Endothelial cell of umbilical vein (primary cell): ENCODE measurements around the gene KHDRBS1. TPM values are rescaled to one million over a fixed set of nuclear protein-coding genes. Genes with fewer than 3 reads are reported as not detected.
A peak's percentile ranks its signal among the peaks of the same experiment; 100 is the strongest.

Experiments
- BruUV-seq: library from RNA; stranded (reverse); fragments of 400-500 nt; replicated peaks from 2 replicates; lab custom pipeline; 2021; lab: Mats Ljungman, UMichigan
- CTCF ChIA-PET: fragments of 300-600, 350-600 bp; sonication (Branson Sonifier 250); formaldehyde crosslinking; loops from one replicate; lab custom pipeline; 2021; ENCODE audit warnings: antibody characterized with exemption, inconsistent platforms; lab: Charles Lee
- POLR2A ChIA-PET: fragments of 300-600, 350-600 bp; sonication (Branson Sonifier 250); formaldehyde crosslinking; loops from one replicate; lab custom pipeline; 2021; ENCODE audit warnings: antibody characterized with exemption, inconsistent platforms; lab: Charles Lee
- DNase-seq: peaks from one replicate; pipeline ENCODE4 v3.0.0-alpha.2; 2011; ENCODE audit warnings: low read depth, low spot score
- FAIRE-seq: peaks from 2 replicates; lab custom pipeline; 2011; peaks lifted over from hg19 to GRCh38; lab: Jason Lieb, UNC
- H2AFZ ChIP-seq: 2 replicates; pipeline ENCODE4 v1.6.0; 2012; ENCODE audit warnings: low read depth, low read length, control low read depth, inconsistent platforms
- H3K27ac ChIP-seq: 2 replicates; pipeline ENCODE4 v1.5.1; 2011; ENCODE audit warnings: low read depth, mild to moderate bottlenecking, control low read depth, low read length, moderate library complexity; ENCODE audit not compliant: insufficient read depth
- H3K27me3 ChIP-seq, 2 experiments: 2 replicates each; pipeline versions ENCODE4 v1.6.0 to v1.6.1; 2011; ENCODE audit warnings: low read length in 2 of 2, mixed read lengths in 1 of 2; ENCODE audit not compliant: control insufficient read depth in 2 of 2, insufficient read depth in 2 of 2
- H3K36me3 ChIP-seq, 2 experiments: 2 replicates in 1 of 2; 3 replicates in 1 of 2; pipeline ENCODE4 v1.5.1; 2011; ENCODE audit warnings: low read length in 2 of 2, mild to moderate bottlenecking in 1 of 2, moderate library complexity in 1 of 2; ENCODE audit not compliant: control insufficient read depth in 2 of 2, insufficient read depth in 2 of 2; ENCODE audit errors: extremely low read depth in 1 of 2
- H3K4me1 ChIP-seq: 3 replicates; pipeline ENCODE4 v1.5.1; 2011; ENCODE audit warnings: mild to moderate bottlenecking, low read length; ENCODE audit not compliant: control insufficient read depth, insufficient read depth; ENCODE audit errors: extremely low read depth
- H3K4me2 ChIP-seq: 2 replicates; pipeline ENCODE4 v1.6.1; 2011; ENCODE audit warnings: low read length, control low read depth, mixed read lengths; ENCODE audit not compliant: insufficient read depth
- H3K4me3 ChIP-seq, 3 experiments: fragments of 200-600 bp in 1 of 3; sonication (generic), shearing (Covaris generic) in 1 of 3; replicated peaks in 1 of 3; 2 replicates each; pipeline ENCODE4 v1.5.1; 2011 to 2016; ENCODE audit warnings: control low read depth in 3 of 3, low read length in 3 of 3, mild to moderate bottlenecking in 2 of 3, inconsistent platforms in 1 of 3, low read depth in 1 of 3, moderate library complexity in 1 of 3; ENCODE audit not compliant: insufficient read depth in 1 of 3
- H3K79me2 ChIP-seq: 2 replicates; pipeline ENCODE4 v1.6.0; 2012; ENCODE audit warnings: low read length, inconsistent platforms; ENCODE audit not compliant: control insufficient read depth, insufficient read depth
- H3K9ac ChIP-seq: replicated peaks from 2 replicates; pipeline ENCODE3; 2011; ENCODE audit warnings: low read length, control low read depth; ENCODE audit not compliant: insufficient read depth; ENCODE audit errors: extremely low read depth
- H3K9me1 ChIP-seq: replicated peaks from 3 replicates; pipeline ENCODE4 v1.6.0; 2011; ENCODE audit warnings: mild to moderate bottlenecking, low read length; ENCODE audit not compliant: control insufficient read depth, insufficient read depth; ENCODE audit errors: extremely low read depth
- H3K9me3 ChIP-seq: replicated peaks from 2 replicates; pipeline ENCODE4 v1.5.1; 2012; ENCODE audit warnings: low read length, inconsistent platforms; ENCODE audit not compliant: control insufficient read depth, insufficient read depth
- H4K20me1 ChIP-seq: replicated peaks from 2 replicates; pipeline ENCODE3; 2011; ENCODE audit warnings: mild to moderate bottlenecking, low read length; ENCODE audit not compliant: control insufficient read depth, insufficient read depth; ENCODE audit errors: extremely low read depth
- CTCF ChIP-seq, 2 donors: IDR thresholded peaks; 1 replicate in 1 of 2; 2 replicates in 1 of 2; pipeline ENCODE4 v1.5.1; 2011; ENCODE audit warnings: low read length in 2 of 2, mild to moderate bottlenecking in 2 of 2, moderate library complexity in 2 of 2, control low read depth in 1 of 2, inconsistent platforms in 1 of 2, low read depth in 1 of 2; ENCODE audit not compliant: insufficient read depth in 1 of 2; ENCODE audit errors: extremely low read depth in 1 of 2
- EZH2 ChIP-seq: IDR thresholded peaks from 2 replicates; pipeline ENCODE4 v1.6.1; 2012; ENCODE audit warnings: borderline replicate concordance, low read depth, mild to moderate bottlenecking, moderate library complexity, low read length, inconsistent platforms; ENCODE audit not compliant: severe bottlenecking
- FOS ChIP-seq: IDR thresholded peaks from 2 replicates; pipeline ENCODE4 v1.6.1; 2011; ENCODE audit warnings: mild to moderate bottlenecking, low read length, moderate library complexity, borderline replicate concordance; ENCODE audit not compliant: insufficient read depth
- GATA2 ChIP-seq: IDR thresholded peaks from 2 replicates; pipeline ENCODE4 v1.7.0; 2011; ENCODE audit warnings: low read depth, mild to moderate bottlenecking, moderate library complexity, mixed read lengths, low read length; ENCODE audit not compliant: insufficient read length, insufficient read depth
- JUN ChIP-seq: IDR thresholded peaks from 2 replicates; pipeline ENCODE4 v1.6.1; 2011; ENCODE audit warnings: borderline replicate concordance, low read depth; ENCODE audit not compliant: insufficient read length, insufficient read depth
- MAX ChIP-seq: IDR thresholded peaks from 2 replicates; pipeline ENCODE4 v1.6.1; 2011; ENCODE audit not compliant: insufficient read depth, insufficient read length
- MYC ChIP-seq: IDR thresholded peaks from one replicate; pipeline ENCODE4 v1.6.1; 2011; ENCODE audit warnings: mild to moderate bottlenecking, low read depth, low read length
- POLR2A ChIP-seq: IDR thresholded peaks from 2 replicates; pipeline ENCODE4 v1.6.1; 2012; ENCODE audit warnings: low read depth, mild to moderate bottlenecking, control low read depth, low read length
- POLR2AphosphoS5 ChIP-seq: IDR thresholded peaks from 2 replicates; pipeline ENCODE4 v1.6.1; 2012; ENCODE audit warnings: low read depth, mild to moderate bottlenecking, control low read depth, low read length, moderate library complexity; ENCODE audit not compliant: insufficient read depth
- dilution Hi-C: fragments of 300-500 bp; cut with MboI; formaldehyde crosslinking; loops from one replicate; pipeline ENCODE4 v1.15.0; 2019; ENCODE audit warnings: low sequenced_read_pairs; ENCODE audit not compliant: extremely low pct_ligation_motif_present
- intact Hi-C: fragments of 100-400 bp; cut with micrococcal nuclease; formaldehyde crosslinking; loops from one replicate; pipeline ENCODE4 v1.10.0; 2022
- polyA plus RNA-seq, 4 experiments: library from polyadenylated mRNA; depleted of rRNA in 3 of 4; stranded (reverse) in 3 of 4; unstranded in 1 of 4; fragments of >200 nt; gene quantifications; 2 replicates each; pipeline versions ENCODE4 v1.2.1 to v1.2.3, GENCODE V29; 2011 to 2012; ENCODE audit warnings: missing spikeins in 1 of 4
- total RNA-seq: library from RNA; stranded (reverse); gene quantifications from 2 replicates; pipeline ENCODE4 v1.2.3, GENCODE V29; 2021

Gene KHDRBS1
- total and polyA plus RNA-seq, 2 donors (not counting 3 experiments of a cell fraction or from before 2014, with no cell fraction given) = 43.4 to 194 TPM

GRCh38 chr1:32023351-32023750, 9.7 kb downstream of the KHDRBS1 start:
- H3K4me1 ChIP-seq = peaks cover 4% of the 10 kb centered on the region
- H2AFZ ChIP-seq = no peak overlapping the region
- FAIRE-seq = no peak
- no peaks in the 10 kb centered on the region for H3K9me1 ChIP-seq
- H3K27ac ChIP-seq = no peak overlapping the region
- ChIA-PET POLR2A (interaction anchor here (0.7 kb wide), 1 partner anchor 10 kb away, joined by 3 read pairs; the partner anchor contains the start of gene KHDRBS1), CTCF (interaction anchor here (1.4 to 1.7 kb wide), 5 partner anchors 9 to 59 kb away, joined by 3 to 7 read pairs (median 6); no protein-coding TSS in a partner anchor)
- DNase-seq = peak; percentile 44
- no peaks in the 10 kb centered on the region for H3K9me3 ChIP-seq
- H3K9ac ChIP-seq = no peak overlapping the region
- H3K4me2 ChIP-seq = no peak overlapping the region
- H3K79me2 ChIP-seq = peaks cover 98% of the 10 kb centered on the region
- no TSS peak for BruUV-seq
- dilution Hi-C loops (no loop called here), intact Hi-C loops (no loop called here)
- no peak overlapping the region for H3K4me3 ChIP-seq
- TF ChIP-seq MYC (no peak), EZH2 (no peak)
- peaks cover 15% of the 10 kb centered on the region for H4K20me1 ChIP-seq
- H3K36me3 ChIP-seq = peaks cover 4 to 10% of the 10 kb centered on the region in 2 experiments
- H3K27me3 ChIP-seq = no peaks in the 10 kb centered on the region

- H3K36me3 ChIP-seq = peaks cover 4 to 17% of the 10 kb centered on the region in 2 experiments
- ChIA-PET CTCF (interaction anchor here (1.5 to 1.7 kb wide), 2 partner anchors 9 to 37 kb away, joined by 4 to 8 read pairs; no protein-coding TSS in a partner anchor), POLR2A (interaction anchor here (0.8 kb wide), 1 partner anchor 10 kb away, joined by 3 read pairs; no protein-coding TSS in a partner anchor)
- TF ChIP-seq MAX = no peak
- TF ChIP-seq EZH2 = no peak
- no peak for TF ChIP-seq POLR2A
- TF ChIP-seq FOS = no peak
- TF ChIP-seq MYC = no peak
- TF ChIP-seq JUN = no peak
- no peak for TF ChIP-seq GATA2
- no peak for TF ChIP-seq CTCF (IDR thresholded peaks at IDR 0.05; ENCODE audit: extremely low read depth in 1 of 2, insufficient read depth in 1 of 2, low read depth in 1 of 2, low read length in 2 of 2)
- no peak for TF ChIP-seq POLR2AphosphoS5
- H3K4me2 ChIP-seq = no peak overlapping the region
- no peaks in the 10 kb centered on the region for H3K9me3 ChIP-seq
- FAIRE-seq = no peak
- no peak for DNase-seq
- H3K27ac ChIP-seq = no peak overlapping the region
- no peaks in the 10 kb centered on the region for H3K9me1 ChIP-seq
- no peak overlapping the region for H2AFZ ChIP-seq
- intact Hi-C loops (loop anchor here (5.0 kb wide), 1 partner anchor 37 kb away; no protein-coding TSS in a partner anchor), dilution Hi-C loops (no loop called here)
- no peak overlapping the region for H3K9ac ChIP-seq
- H3K27me3 ChIP-seq = no peaks in the 10 kb centered on the region
- BruUV-seq = no TSS peak
- peaks cover 9% of the 10 kb centered on the region for H3K4me1 ChIP-seq
- no peak overlapping the region for H3K4me3 ChIP-seq
- peaks cover 98% of the 10 kb centered on the region for H3K79me2 ChIP-seq
- H4K20me1 ChIP-seq = peaks cover 25% of the 10 kb centered on the region
Observed at GRCh38 chr1:32025515-32025914, 11.8 kb downstream of the KHDRBS1 start.
